NCI-H187 (cell line): ENCODE measurements around the gene PANX3.

ENCODE experiments used
- DNase-seq, 2 experiments: peaks; one replicate each; lab custom pipeline; 2025; lab: John Stamatoyannopoulos, UW

PANX3 gene

DNA sequence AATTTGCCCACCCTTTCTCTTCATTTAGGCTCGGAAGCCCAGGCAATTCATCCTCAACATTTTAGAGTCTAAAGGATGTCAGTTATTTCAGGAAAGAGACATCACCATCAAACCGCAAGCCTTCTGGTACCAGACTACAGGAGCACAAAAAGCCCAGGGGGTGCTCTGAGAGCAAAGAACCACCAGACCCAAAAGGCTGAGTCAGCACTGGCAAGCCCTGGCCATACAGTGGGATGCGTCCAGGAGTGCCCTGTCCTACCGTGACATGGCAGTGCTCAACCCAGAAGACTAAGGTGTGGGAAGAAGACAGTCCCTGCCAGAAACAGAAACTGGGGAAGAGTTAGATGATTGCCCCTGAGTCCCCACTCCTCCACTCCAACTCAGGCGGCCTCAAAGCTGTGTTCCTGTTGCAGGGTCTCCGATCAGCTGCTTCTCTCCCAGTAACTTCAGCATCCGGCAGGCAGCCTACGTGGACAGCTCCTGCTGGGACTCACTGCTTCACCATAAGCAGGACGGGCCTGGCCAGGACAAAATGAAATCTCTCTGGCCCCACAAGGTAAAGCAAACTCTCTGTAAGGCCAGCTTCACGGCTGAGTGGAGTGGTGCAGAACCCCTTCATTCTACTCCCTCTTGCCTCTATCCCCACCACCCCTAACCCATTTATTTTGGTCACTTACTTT, 1.5 kb downstream of the PANX3 start:
- no peak for DNase-seq

DNA sequence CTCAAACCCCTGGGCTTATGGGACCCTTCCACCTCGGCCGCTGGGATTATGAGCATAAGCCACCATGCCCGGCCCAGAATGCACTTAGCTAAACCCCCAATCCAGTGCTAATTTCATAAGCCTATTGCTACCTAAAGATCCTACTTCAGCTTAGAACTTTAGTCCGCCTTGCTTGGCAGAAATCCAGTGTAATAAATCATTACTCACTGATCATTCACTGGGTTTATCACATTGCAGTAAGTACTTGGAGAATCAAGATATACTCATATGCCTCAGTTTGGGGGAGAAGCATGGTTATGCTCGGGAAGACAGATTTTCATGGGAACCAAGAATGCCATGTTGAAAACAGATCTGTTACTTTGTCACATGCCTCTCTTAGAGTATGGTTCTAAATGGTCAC, 7.6 kb downstream of the PANX3 start:
- DNase-seq: no peak

DNA sequence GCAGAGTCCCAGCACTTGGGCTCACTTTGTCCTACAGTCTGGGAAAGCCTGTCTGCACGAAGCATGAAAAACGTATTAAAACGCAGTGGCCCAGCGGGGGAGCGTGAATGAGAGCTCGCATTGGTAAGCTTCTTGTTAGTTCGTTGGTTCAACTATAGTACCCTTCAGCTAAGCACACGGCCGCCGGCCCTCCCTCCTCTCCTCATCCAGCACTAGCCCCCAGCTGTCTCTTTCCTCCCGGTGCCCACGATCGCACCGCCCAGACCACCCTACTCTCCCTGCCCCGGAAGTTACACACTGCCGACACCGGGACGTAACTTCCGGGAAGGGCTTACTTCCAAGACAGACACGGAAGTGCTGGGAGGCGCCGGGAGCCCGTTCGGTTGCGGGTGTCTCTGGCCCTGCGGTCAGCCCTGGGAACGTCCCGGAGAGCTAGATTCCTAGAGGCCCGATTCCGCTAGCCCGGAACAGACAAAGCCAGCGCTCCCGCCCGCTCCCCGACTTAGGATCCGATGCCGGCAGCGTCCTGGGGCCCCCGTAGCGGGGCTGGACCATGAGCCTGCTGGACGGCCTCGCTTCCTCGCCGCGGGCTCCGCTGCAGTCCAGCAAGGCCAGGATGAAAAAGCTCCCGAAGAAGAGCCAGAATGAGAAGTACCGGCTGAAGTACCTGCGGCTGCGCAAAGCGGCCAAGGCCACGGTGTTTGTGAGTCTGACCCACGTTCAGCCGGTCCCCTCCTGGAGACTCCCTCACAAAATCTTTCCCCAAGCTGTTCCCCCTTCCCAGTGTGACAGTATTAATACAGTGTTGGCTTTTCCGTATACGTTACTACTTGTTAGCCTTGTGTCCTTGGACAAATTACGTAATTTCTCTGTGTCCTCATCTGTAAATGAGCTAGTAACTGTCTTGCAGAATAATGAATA, 11.6 kb downstream of the PANX3 start, which contains the start of gene TBRG1:
Gene TBRG1 (plus strand): TSS at position 334 of the 921 bp plus-strand sequence. CDS start 220 bp downstream, at position 554.
- peak; percentile 40 to 51 for DNase-seq

- DNase-seq: no peak
Observed at GRCh38 chr11:124623861-124624525, 12.8 kb downstream of the PANX3 start.

DNA sequence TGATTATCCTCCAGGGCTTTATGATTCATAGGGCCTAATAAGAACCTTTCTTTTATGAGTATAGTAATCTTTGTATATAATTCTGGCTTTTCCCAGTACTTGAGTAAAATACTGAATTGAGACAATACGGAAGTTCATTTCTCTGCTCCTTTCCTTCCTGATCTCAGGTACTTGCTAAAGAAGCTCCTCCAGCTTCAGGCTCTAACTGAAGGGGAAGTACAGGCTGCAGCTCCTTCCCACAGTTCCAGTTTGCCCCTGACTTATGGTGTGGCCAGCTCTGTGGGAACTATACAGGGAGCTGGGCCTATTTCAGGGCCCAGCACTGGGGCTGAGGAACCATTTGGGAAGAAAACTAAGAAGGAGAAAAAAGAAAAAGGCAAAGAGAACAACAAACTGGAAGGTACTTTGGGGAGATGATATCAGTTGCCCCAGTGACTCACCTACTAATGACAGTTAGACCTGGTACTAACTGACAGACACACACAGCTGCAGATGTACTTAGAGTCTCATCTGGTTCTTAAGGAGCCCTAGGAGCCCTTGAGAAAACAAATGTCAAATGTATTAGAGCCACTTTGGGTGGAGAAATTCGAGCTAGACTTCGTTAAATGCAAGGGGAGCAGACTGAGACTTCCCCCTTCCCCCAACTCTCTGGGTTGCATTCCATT, 14.4 kb downstream of the PANX3 start:
- no peak for DNase-seq

GRCh38 chr11:124627546-124627945, 16.3 kb downstream of the PANX3 start:
- DNase-seq: no peak

DNA sequence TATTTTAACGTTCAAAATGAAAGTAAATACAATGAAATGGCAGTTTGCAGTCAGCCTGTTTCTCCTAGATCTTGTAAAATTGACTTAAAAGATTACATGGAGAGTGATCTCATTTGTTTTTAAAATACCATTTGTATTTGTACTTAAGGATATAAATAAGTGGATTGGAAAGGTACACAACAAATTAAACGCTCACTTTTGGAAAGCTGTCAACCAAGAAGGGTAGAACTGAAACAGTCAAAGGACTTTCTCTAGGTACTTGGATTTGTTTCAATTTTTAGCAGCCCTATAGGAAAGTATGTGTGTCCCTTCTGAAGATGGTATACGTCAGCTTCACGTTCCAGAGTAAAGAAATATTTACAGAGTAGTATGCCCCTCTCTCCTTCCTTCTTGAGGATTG, 18.7 kb downstream of the PANX3 start:
- DNase-seq: no peak

DNA sequence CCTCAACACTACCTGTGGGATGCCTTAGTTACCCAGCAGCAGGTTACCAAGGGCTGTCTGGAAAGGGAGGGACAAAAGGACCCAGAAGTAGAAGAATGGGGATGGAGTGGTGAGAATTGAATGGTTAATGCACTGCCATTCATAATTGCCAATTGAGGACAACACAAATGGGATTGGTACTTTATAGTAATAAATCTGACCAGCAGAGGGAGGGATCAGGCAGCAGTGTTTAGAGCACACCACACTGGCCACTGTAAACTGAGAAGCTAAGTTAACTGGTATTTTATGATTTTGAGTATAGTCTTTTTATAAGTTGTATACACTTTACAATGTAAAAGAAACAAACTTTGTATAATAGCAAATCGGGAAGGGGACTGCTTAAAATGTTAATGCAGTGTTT, 22.1 kb downstream of the PANX3 start:
- DNase-seq: no peak

DNA sequence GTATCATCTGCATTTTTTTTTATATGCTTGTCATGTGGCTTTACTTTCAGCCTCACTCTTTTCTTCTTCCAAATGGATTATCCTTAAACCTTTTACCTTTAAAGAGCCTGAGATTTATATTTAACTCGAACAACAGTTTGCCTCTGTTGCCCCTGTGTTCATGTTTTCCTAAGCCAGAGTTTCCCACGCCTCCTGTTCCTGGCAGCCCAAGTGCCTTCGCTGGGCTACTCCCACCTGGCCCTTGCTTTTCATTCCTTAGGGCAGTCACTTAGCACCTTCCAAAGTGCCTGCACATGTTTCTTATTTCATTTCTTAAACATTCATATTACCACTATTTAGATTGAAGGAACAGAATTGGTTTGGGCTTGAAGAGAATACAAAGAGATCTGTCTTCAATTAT, 24.7 kb downstream of the PANX3 start:
- no peak for DNase-seq

DNA sequence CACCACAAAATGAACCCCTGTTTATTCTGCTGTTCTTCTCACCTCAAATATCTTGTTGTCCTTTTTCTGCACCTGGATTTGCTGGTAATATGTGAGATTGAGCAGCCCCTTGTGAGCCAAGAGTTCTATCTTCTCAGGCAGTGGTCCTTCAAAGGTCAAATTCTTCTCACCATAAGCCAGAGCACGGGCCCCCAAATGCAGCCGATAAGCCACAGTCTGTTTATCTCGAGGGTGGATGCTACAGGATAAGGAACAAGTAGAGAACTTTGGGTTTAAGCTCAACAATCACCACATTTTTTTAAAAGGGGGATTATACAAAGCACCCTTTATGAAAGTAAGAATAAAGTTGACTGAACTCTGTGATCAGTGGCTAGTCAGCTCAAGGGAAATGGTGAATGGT, 27.3 kb downstream of the PANX3 start:
- no peak for DNase-seq

DNA sequence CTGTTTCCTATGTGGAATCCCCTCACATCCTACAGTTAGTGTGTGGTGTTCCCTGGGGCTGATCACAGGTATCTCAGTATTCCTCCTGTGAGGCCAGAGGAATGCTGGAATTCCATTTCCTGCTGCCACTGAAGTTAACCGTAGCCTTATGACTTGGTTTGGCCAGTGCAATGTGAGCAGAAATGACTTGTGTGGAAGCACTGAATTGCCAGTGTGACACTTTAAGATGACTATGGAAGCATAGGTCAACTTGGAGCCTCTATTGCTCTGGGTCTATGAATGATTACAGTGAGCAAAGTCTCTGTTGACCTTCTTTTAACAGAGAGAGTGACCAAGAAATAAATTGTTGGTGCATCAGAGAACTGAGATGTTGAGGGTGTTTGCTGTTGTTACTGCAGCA, 28.0 kb downstream of the PANX3 start:
- DNase-seq: no peak

DNA sequence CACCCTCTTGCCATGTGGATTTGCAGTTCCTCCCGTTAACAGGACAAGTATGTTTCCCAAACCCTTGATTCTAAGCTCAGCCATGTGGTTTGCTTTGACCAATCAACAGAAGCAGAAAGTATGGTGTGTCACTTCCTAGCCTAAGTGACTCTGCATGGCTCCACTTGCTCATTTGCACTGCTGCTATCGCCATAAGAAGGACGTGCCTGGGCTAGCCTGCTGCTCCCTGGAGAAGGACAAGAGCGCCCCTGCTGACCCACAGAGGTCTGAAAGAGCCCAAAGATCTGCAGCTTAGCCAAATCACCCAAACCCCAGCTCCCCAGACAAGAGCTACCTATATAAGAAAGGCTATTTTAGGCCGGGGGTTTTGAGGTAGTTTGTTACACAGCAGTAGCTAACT, 29.4 kb downstream of the PANX3 start:
- no peak for DNase-seq

- DNase-seq: no peak
Observed at GRCh38 chr11:124642628-124643027, 31.4 kb downstream of the PANX3 start.

DNA sequence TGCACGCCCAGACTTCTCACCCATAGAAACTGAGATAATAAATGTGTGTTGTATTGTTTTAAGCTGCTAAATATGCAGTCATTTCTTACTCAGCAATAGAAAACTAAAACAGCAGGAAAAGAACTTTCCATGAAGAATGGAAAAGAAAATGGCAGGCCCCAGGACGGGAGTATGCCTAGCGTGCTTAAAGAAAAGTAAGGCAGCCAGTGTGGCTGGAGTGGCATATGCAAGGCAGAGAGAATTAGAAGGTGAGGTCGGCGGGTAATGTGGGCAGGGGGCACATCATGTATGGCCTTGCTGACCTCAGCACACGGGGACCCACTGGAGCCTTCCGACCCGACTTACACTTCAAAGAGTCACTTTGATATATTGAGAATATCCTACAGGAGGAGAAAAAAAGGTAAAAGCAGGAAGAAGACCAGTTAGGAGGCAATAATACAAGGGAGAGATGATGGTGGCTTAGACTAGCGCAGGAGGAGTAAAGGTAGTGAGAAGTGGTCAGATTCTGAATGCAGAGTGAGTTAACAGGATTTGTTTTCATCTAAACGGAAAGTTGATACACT, 31.9 kb downstream of the PANX3 start:
- no peak for DNase-seq

- no peak for DNase-seq
Observed at GRCh38 chr11:124643605-124644425, 32.6 kb downstream of the PANX3 start.

GRCh38 chr11:124644426-124645280, 33.4 kb downstream of the PANX3 start:
- DNase-seq: no peak

- DNase-seq: no peak
Observed at GRCh38 chr11:124646148-124646547, 34.9 kb downstream of the PANX3 start.

- no peak for DNase-seq
Observed at GRCh38 chr11:124648610-124649009, 37.4 kb downstream of the PANX3 start.

- DNase-seq: peak in 1 of 2 experiments; percentile 10
Observed at GRCh38 chr11:124656774-124657630, 45.8 kb downstream of the PANX3 start.
